GM12878 (cell line): ENCODE measurements around the gene EPHB1. TPM values are rescaled to one million over a fixed set of nuclear protein-coding genes. Genes with fewer than 3 reads are reported as not detected.

Experiments used
- ATAC-seq: fragments of 200-7000 bp; cut with Tn5 transposase; 3 replicates; pipeline ENCODE4 v1.9.1; 2020; ENCODE audit warnings: mild to moderate bottlenecking, moderate library complexity
- BruUV-seq: library from RNA; stranded (reverse); fragments of 400-500 nt; replicated peaks from 2 replicates; lab custom pipeline; 2021; lab: Mats Ljungman, UMichigan
- CTCF ChIA-PET: fragments of 300-600 bp; sonication (Branson Sonifier 250); formaldehyde crosslinking; extraction: SDS; loops from one replicate; lab custom pipeline; 2021; ENCODE audit warnings: inconsistent platforms; lab: Yijun Ruan, JAX
- POLR2A ChIA-PET: fragments of 350-600 bp; formaldehyde crosslinking; extraction: SDS; loops from one replicate; lab custom pipeline; 2021; ENCODE audit warnings: inconsistent platforms; lab: Charles Lee
- RAD21 ChIA-PET: fragments of 300-600 bp; sonication (Branson Sonifier 250); formaldehyde crosslinking; loops from one replicate; lab custom pipeline; 2023; ENCODE audit warnings: antibody characterized with exemption; ENCODE audit not compliant: unreplicated experiment; lab: Charles Lee
- SMC1A ChIA-PET: fragments of 300-600 bp; sonication (Branson Sonifier 250); formaldehyde crosslinking; loops from one replicate; lab custom pipeline; 2023; ENCODE audit not compliant: unreplicated experiment, uncharacterized antibody; lab: Charles Lee
- DNase-seq: peaks from one replicate; pipeline ENCODE4 v3.0.0-alpha.2; 2011; ENCODE audit warnings: low read depth, low spot score
- FAIRE-seq: peaks from 3 replicates; lab custom pipeline; 2011; peaks lifted over from hg19 to GRCh38; lab: Jason Lieb, UNC
- H2AFZ ChIP-seq: 2 replicates; pipeline ENCODE4 v1.6.0; 2011; ENCODE audit warnings: low read depth, low read length, control low read depth; ENCODE audit not compliant: control insufficient read depth
- H3K27ac ChIP-seq: 2 replicates; pipeline ENCODE4 v1.5.1; 2011; ENCODE audit warnings: control low read depth; ENCODE audit not compliant: control insufficient read depth, insufficient read depth
- H3K27me3 ChIP-seq, 2 experiments: replicated peaks in 1 of 2; 2 replicates each; pipeline versions ENCODE4 v1.6.0 to v1.6.1; 2011; ENCODE audit warnings: low read length in 1 of 2; ENCODE audit not compliant: control insufficient read depth in 2 of 2, insufficient read depth in 2 of 2
- H3K36me3 ChIP-seq, 2 experiments: 2 replicates each; pipeline ENCODE4 v1.5.1; 2011; ENCODE audit warnings: low read length in 1 of 2; ENCODE audit not compliant: control insufficient read depth in 2 of 2, insufficient read depth in 2 of 2
- H3K4me1 ChIP-seq: 2 replicates; pipeline ENCODE4 v1.6.1; 2011; ENCODE audit warnings: mild to moderate bottlenecking, low read length, moderate library complexity, mixed read lengths; ENCODE audit not compliant: control insufficient read depth, insufficient read depth
- H3K4me2 ChIP-seq: 2 replicates; pipeline ENCODE4 v1.6.0; 2011; ENCODE audit warnings: control low read depth; ENCODE audit not compliant: control insufficient read depth, insufficient read depth
- H3K4me3 ChIP-seq: fragments of 200-600 bp; sonication (generic); 2 replicates; pipeline ENCODE4 v1.5.1; 2016
- H3K79me2 ChIP-seq: 2 replicates; pipeline ENCODE4 v1.6.0; 2011; ENCODE audit warnings: low read length; ENCODE audit not compliant: control insufficient read depth, insufficient read depth
- H3K9ac ChIP-seq: 2 replicates; pipeline ENCODE4 v1.8.0; 2011; ENCODE audit warnings: low read length, control low read depth, mixed read lengths; ENCODE audit not compliant: control insufficient read depth, insufficient read depth
- H3K9me3 ChIP-seq: replicated peaks from 3 replicates; pipeline ENCODE4 v1.5.1; 2011; ENCODE audit warnings: mild to moderate bottlenecking, low read length; ENCODE audit not compliant: control insufficient read depth, insufficient read depth
- H4K20me1 ChIP-seq: 2 replicates; pipeline ENCODE4 v1.6.0; 2011; ENCODE audit not compliant: control insufficient read depth, insufficient read depth
- ASH2L ChIP-seq: fragments of 300-600, 200-600 bp; sonication (generic); IDR thresholded peaks from 2 replicates; pipeline ENCODE4 v1.6.1; 2017; ENCODE audit warnings: low read depth, mild to moderate bottlenecking, borderline replicate concordance
- CBFB ChIP-seq: IDR thresholded peaks from 2 replicates; pipeline ENCODE4 v1.6.1; 2016; ENCODE audit warnings: antibody characterized with exemption, low read depth
- CUX1 ChIP-seq: IDR thresholded peaks from 2 replicates; pipeline ENCODE4 v1.6.1; 2012; ENCODE audit warnings: improper control_type of control experiment, low read depth, low read length; ENCODE audit not compliant: insufficient replicate concordance
- KDM1A ChIP-seq: fragments of 200-600 bp; sonication (generic); IDR thresholded peaks from 2 replicates; pipeline ENCODE4 v1.6.1; 2016; ENCODE audit warnings: borderline replicate concordance
- MYC ChIP-seq: IDR thresholded peaks from 2 replicates; pipeline ENCODE4 v1.6.1; 2011; ENCODE audit warnings: mild to moderate bottlenecking, low read length, moderate library complexity, inconsistent platforms; ENCODE audit not compliant: insufficient read depth, insufficient replicate concordance, insufficient read length, severe bottlenecking
- POLR2A ChIP-seq: IDR thresholded peaks from 2 replicates; pipeline ENCODE4 v1.6.1; 2011; ENCODE audit warnings: low read depth, mild to moderate bottlenecking, low read length
- RCOR1 ChIP-seq: conservative IDR thresholded peaks from 2 replicates; pipeline ENCODE4 v1.6.1; 2012; ENCODE audit warnings: low read depth, low read length, improper control_type of control experiment
- RELB ChIP-seq: fragments of 450-650 bp; IDR thresholded peaks from 2 replicates; pipeline ENCODE4 v1.6.1; 2017; ENCODE audit warnings: low read depth, mild to moderate bottlenecking, moderate library complexity
- SMARCA5 ChIP-seq: fragments of 450-650 bp; IDR thresholded peaks from 2 replicates; pipeline ENCODE4 v1.6.1; 2017; ENCODE audit warnings: mild to moderate bottlenecking
- SP1 ChIP-seq: IDR thresholded peaks from one replicate; pipeline ENCODE4 v1.6.1; 2011; ENCODE audit warnings: low read depth, low read length
- SRF ChIP-seq, 2 experiments: IDR thresholded peaks; 2 replicates each; pipeline ENCODE4 v1.6.1; 2011; ENCODE audit warnings: low read depth in 2 of 2, low read length in 2 of 2, mild to moderate bottlenecking in 1 of 2, moderate library complexity in 1 of 2
- YBX1 ChIP-seq: fragments of 450-650 bp; IDR thresholded peaks from 2 replicates; pipeline ENCODE4 v1.6.1; 2016; ENCODE audit warnings: antibody characterized with exemption
- ZNF622 ChIP-seq: fragments of 450-650 bp; IDR thresholded peaks from 2 replicates; pipeline ENCODE4 v1.6.1; 2017; ENCODE audit warnings: mild to moderate bottlenecking, inconsistent platforms
- WGBS: methylation state at CpG from one replicate; pipeline ENCODE4 v1.1.6; 2016; ENCODE audit warnings: low lambda C conversion rate; ENCODE audit not compliant: insufficient replicate concordance, insufficient coverage; ENCODE audit errors: missing lambda C conversion rate; 5-methylcytosine and 5-hydroxymethylcytosine counted together
- in situ Hi-C: fragments of 300-500 bp; cut with MboI; formaldehyde crosslinking; loops from 9 replicates; pipeline ENCODE4 v1.14.3; 2018; ENCODE audit warnings: mixed read lengths
- intact Hi-C: fragments of 100-400 bp; cut with micrococcal nuclease; formaldehyde crosslinking; loops from one replicate; pipeline ENCODE4 v1.14.2; 2022; ENCODE audit not compliant: unreplicated experiment
- polyA plus RNA-seq, 11 experiments: library from polyadenylated mRNA; depleted of rRNA in 4 of 11; unstranded in 6 of 11; stranded (reverse) in 5 of 11; fragments of >200 nt; fragmentation: Nextera tagmentation in 4 of 11; fragmentation: Illumina TruSeq in 1 of 11; extraction: Ambion mirVana in 4 of 11; extraction: Trizol in 1 of 11; gene quantifications; 1 replicate in 1 of 11; 2 replicates in 10 of 11; pipeline versions ENCODE4 v1.2.1 to v1.2.3, GENCODE V29; 2011 to 2016; ENCODE audit warnings: inconsistent platforms in 2 of 11, missing spikeins in 2 of 11, low read depth in 1 of 11
- total RNA-seq, 4 experiments: library from RNA; depleted of rRNA in 3 of 4; stranded (reverse); fragments of >200 nt in 3 of 4; fragmentation: Illumina TruSeq in 1 of 4; extraction: Trizol in 1 of 4; gene quantifications; 2 replicates each; pipeline versions ENCODE4 v1.2.1 to v1.2.3, GENCODE V29; 2013 to 2021

EPHB1 gene
- total and polyA plus RNA-seq, 10 of the 15 experiments (the other 5 are each of a cell fraction or from before 2014, with no cell fraction given): 0.33 to 23.8 (median 1.2) TPM

- Histone ChIP-seq H3K27ac (no peak overlapping the region), H3K4me3 (no peak overlapping the region), H4K20me1 (no peaks in the 10 kb centered on the region), H3K36me3 (peaks cover 0 to 4% of the 10 kb centered on the region in 2 experiments; a peak in 2 of 4 replicates), H3K27me3 (no peaks in the 10 kb centered on the region), H2AFZ (no peak overlapping the region), H3K9ac (no peak overlapping the region), H3K4me2 (no peak overlapping the region), H3K4me1 (no peaks in the 10 kb centered on the region; the same call in 1 of the 2 replicates), H3K79me2 (no peaks in the 10 kb centered on the region), H3K9me3 (no peaks in the 10 kb centered on the region)
- ChIA-PET SMC1A (interaction anchor here (0.8 kb wide), 2 partner anchors 11 to 332 kb away, joined by 3 to 4 read pairs; no protein-coding TSS in a partner anchor), POLR2A (interaction anchor here (0.5 kb wide), 1 partner anchor 261 kb away, joined by 4 read pairs; no protein-coding TSS in a partner anchor), RAD21 (interaction anchor here (0.6 kb wide), 1 partner anchor 105 kb away, joined by 3 read pairs; no protein-coding TSS in a partner anchor), CTCF (interaction anchor here (1.3 to 1.6 kb wide), 2 partner anchors 9 to 106 kb away, joined by 4 to 7 read pairs; no protein-coding TSS in a partner anchor)
- intact Hi-C loops (no loop called here), in situ Hi-C loops (no loop called here)
- TF ChIP-seq KDM1A (no peak), SP1 (no peak), SMARCA5 (no peak), SRF (IDR thresholded peaks at IDR 0.05; ENCODE audit: low read depth in 2 of 2, low read length in 2 of 2) (no peak), CUX1 (no peak), ZNF622 (no peak), RELB (no peak), YBX1 (no peak), ASH2L (no peak), POLR2A (no peak), RCOR1 (no peak), CBFB (no peak), MYC (no peak)
- no peak for ATAC-seq
- BruUV-seq: TSS peak; percentile 18
- no peak for FAIRE-seq
- 28% methylated on average over 8 of the region's 8 CpGs for WGBS
- no peak for DNase-seq
Observed at GRCh38 chr3:135133905-135134683, 339.0 kb downstream of the EPHB1 start.
